GM12878 (cell line): ENCODE data around the gene SYNJ2BP. TPM values are rescaled to one million over a fixed set of nuclear protein-coding genes. Genes with fewer than 3 reads are reported as not detected.

Source experiments
- ATAC-seq: fragments of 200-7000 bp; cut with Tn5 transposase; 3 replicates; pipeline ENCODE4 v1.9.1; 2020; ENCODE audit warnings: mild to moderate bottlenecking, moderate library complexity
- BruUV-seq: library from RNA; stranded (reverse); fragments of 400-500 nt; replicated peaks from 2 replicates; lab custom pipeline; 2021; lab: Mats Ljungman, UMichigan
- CTCF ChIA-PET: fragments of 300-600 bp; sonication (Branson Sonifier 250); formaldehyde crosslinking; extraction: SDS; loops from one replicate; lab custom pipeline; 2021; ENCODE audit warnings: inconsistent platforms; lab: Yijun Ruan, JAX
- POLR2A ChIA-PET: fragments of 350-600 bp; formaldehyde crosslinking; extraction: SDS; loops from one replicate; lab custom pipeline; 2021; ENCODE audit warnings: inconsistent platforms; lab: Charles Lee
- RAD21 ChIA-PET: fragments of 300-600 bp; sonication (Branson Sonifier 250); formaldehyde crosslinking; loops from one replicate; lab custom pipeline; 2023; ENCODE audit warnings: antibody characterized with exemption; ENCODE audit not compliant: unreplicated experiment; lab: Charles Lee
- SMC1A ChIA-PET: fragments of 300-600 bp; sonication (Branson Sonifier 250); formaldehyde crosslinking; loops from one replicate; lab custom pipeline; 2023; ENCODE audit not compliant: unreplicated experiment, uncharacterized antibody; lab: Charles Lee
- DNase-seq: peaks from one replicate; pipeline ENCODE4 v3.0.0-alpha.2; 2011; ENCODE audit warnings: low read depth, low spot score
- FAIRE-seq: peaks from 3 replicates; lab custom pipeline; 2011; peaks lifted over from hg19 to GRCh38; lab: Jason Lieb, UNC
- H2AFZ ChIP-seq: 2 replicates; pipeline ENCODE4 v1.6.0; 2011; ENCODE audit warnings: low read depth, low read length, control low read depth; ENCODE audit not compliant: control insufficient read depth
- H3K27ac ChIP-seq: 2 replicates; pipeline ENCODE4 v1.5.1; 2011; ENCODE audit warnings: control low read depth; ENCODE audit not compliant: control insufficient read depth, insufficient read depth
- H3K27me3 ChIP-seq, 2 experiments: replicated peaks in 1 of 2; 2 replicates each; pipeline versions ENCODE4 v1.6.0 to v1.6.1; 2011; ENCODE audit warnings: low read length in 1 of 2; ENCODE audit not compliant: control insufficient read depth in 2 of 2, insufficient read depth in 2 of 2
- H3K36me3 ChIP-seq, 2 experiments: 2 replicates each; pipeline ENCODE4 v1.5.1; 2011; ENCODE audit warnings: low read length in 1 of 2; ENCODE audit not compliant: control insufficient read depth in 2 of 2, insufficient read depth in 2 of 2
- H3K4me1 ChIP-seq: 2 replicates; pipeline ENCODE4 v1.6.1; 2011; ENCODE audit warnings: mild to moderate bottlenecking, low read length, moderate library complexity, mixed read lengths; ENCODE audit not compliant: control insufficient read depth, insufficient read depth
- H3K4me2 ChIP-seq: 2 replicates; pipeline ENCODE4 v1.6.0; 2011; ENCODE audit warnings: control low read depth; ENCODE audit not compliant: control insufficient read depth, insufficient read depth
- H3K4me3 ChIP-seq: fragments of 200-600 bp; sonication (generic); 2 replicates; pipeline ENCODE4 v1.5.1; 2016
- H3K79me2 ChIP-seq: 2 replicates; pipeline ENCODE4 v1.6.0; 2011; ENCODE audit warnings: low read length; ENCODE audit not compliant: control insufficient read depth, insufficient read depth
- H3K9ac ChIP-seq: 2 replicates; pipeline ENCODE4 v1.8.0; 2011; ENCODE audit warnings: low read length, control low read depth, mixed read lengths; ENCODE audit not compliant: control insufficient read depth, insufficient read depth
- H3K9me3 ChIP-seq: replicated peaks from 3 replicates; pipeline ENCODE4 v1.5.1; 2011; ENCODE audit warnings: mild to moderate bottlenecking, low read length; ENCODE audit not compliant: control insufficient read depth, insufficient read depth
- H4K20me1 ChIP-seq: 2 replicates; pipeline ENCODE4 v1.6.0; 2011; ENCODE audit not compliant: control insufficient read depth, insufficient read depth
- ATF3 ChIP-seq: IDR thresholded peaks from 2 replicates; pipeline ENCODE4 v1.6.1; 2011; ENCODE audit warnings: low read depth, mild to moderate bottlenecking, low read length, moderate library complexity, borderline replicate concordance; ENCODE audit errors: extremely low read depth
- BCL11A ChIP-seq: IDR thresholded peaks from 2 replicates; pipeline ENCODE4 v1.6.1; 2011; ENCODE audit warnings: low read depth, low read length
- E2F8 ChIP-seq: fragments of 450-650 bp; IDR thresholded peaks from 2 replicates; pipeline ENCODE4 v1.6.1; 2018; ENCODE audit warnings: mild to moderate bottlenecking, low read depth, moderate library complexity; ENCODE audit not compliant: partially characterized antibody
- EZH2 ChIP-seq: IDR thresholded peaks from 2 replicates; pipeline ENCODE4 v1.6.1; 2012; ENCODE audit warnings: low read depth, mild to moderate bottlenecking, control low read depth, inconsistent platforms, low read length, borderline replicate concordance; ENCODE audit not compliant: control insufficient read depth
- JUNB ChIP-seq: IDR thresholded peaks from 2 replicates; pipeline ENCODE4 v1.6.1; 2016; ENCODE audit warnings: antibody characterized with exemption, mild to moderate bottlenecking
- KLF5 ChIP-seq: fragments of 450-650 bp; IDR thresholded peaks from 2 replicates; pipeline ENCODE4 v1.6.1; 2014; ENCODE audit warnings: mild to moderate bottlenecking; ENCODE audit not compliant: partially characterized antibody
- NFXL1 ChIP-seq: fragments of 450-650 bp; IDR thresholded peaks from 2 replicates; pipeline ENCODE4 v1.6.1; 2017; ENCODE audit warnings: antibody characterized with exemption, mild to moderate bottlenecking, borderline replicate concordance
- PKNOX1 ChIP-seq: fragments of 450-650 bp; IDR thresholded peaks from 2 replicates; pipeline ENCODE4 v1.6.1; 2016; ENCODE audit warnings: mild to moderate bottlenecking
- SMARCA5 ChIP-seq: fragments of 450-650 bp; IDR thresholded peaks from 2 replicates; pipeline ENCODE4 v1.6.1; 2017; ENCODE audit warnings: mild to moderate bottlenecking
- TAF1 ChIP-seq: IDR thresholded peaks from 2 replicates; pipeline ENCODE4 v1.6.1; 2011; ENCODE audit warnings: mild to moderate bottlenecking, low read depth, low read length, borderline replicate concordance
- TARDBP ChIP-seq: IDR thresholded peaks from 2 replicates; pipeline ENCODE4 v1.6.1; 2016; ENCODE audit warnings: borderline replicate concordance
- TBL1XR1 ChIP-seq: IDR thresholded peaks from 2 replicates; pipeline ENCODE4 v1.6.1; 2012; ENCODE audit warnings: low read depth, low read length, improper control_type of control experiment
- YBX1 ChIP-seq: fragments of 450-650 bp; IDR thresholded peaks from 2 replicates; pipeline ENCODE4 v1.6.1; 2016; ENCODE audit warnings: antibody characterized with exemption
- WGBS: methylation state at CpG from one replicate; pipeline ENCODE4 v1.1.6; 2016; ENCODE audit warnings: low lambda C conversion rate; ENCODE audit not compliant: insufficient replicate concordance, insufficient coverage; ENCODE audit errors: missing lambda C conversion rate; 5-methylcytosine and 5-hydroxymethylcytosine counted together
- in situ Hi-C: fragments of 300-500 bp; cut with MboI; formaldehyde crosslinking; loops from 9 replicates; pipeline ENCODE4 v1.14.3; 2018; ENCODE audit warnings: mixed read lengths
- intact Hi-C: fragments of 100-400 bp; cut with micrococcal nuclease; formaldehyde crosslinking; loops from one replicate; pipeline ENCODE4 v1.14.2; 2022; ENCODE audit not compliant: unreplicated experiment
- polyA plus RNA-seq, 11 experiments: library from polyadenylated mRNA; depleted of rRNA in 4 of 11; unstranded in 6 of 11; stranded (reverse) in 5 of 11; fragments of >200 nt; fragmentation: Nextera tagmentation in 4 of 11; fragmentation: Illumina TruSeq in 1 of 11; extraction: Ambion mirVana in 4 of 11; extraction: Trizol in 1 of 11; gene quantifications; 1 replicate in 1 of 11; 2 replicates in 10 of 11; pipeline versions ENCODE4 v1.2.1 to v1.2.3, GENCODE V29; 2011 to 2016; ENCODE audit warnings: inconsistent platforms in 2 of 11, missing spikeins in 2 of 11, low read depth in 1 of 11
- total RNA-seq, 4 experiments: library from RNA; depleted of rRNA in 3 of 4; stranded (reverse); fragments of >200 nt in 3 of 4; fragmentation: Illumina TruSeq in 1 of 4; extraction: Trizol in 1 of 4; gene quantifications; 2 replicates each; pipeline versions ENCODE4 v1.2.1 to v1.2.3, GENCODE V29; 2013 to 2021
- TF ChIP-seq, protein P1 (sequence below): fragments of 450-650 bp; formaldehyde crosslinking; IDR thresholded peaks from 2 replicates; pipeline ENCODE4 v1.4.0; 2020; ENCODE audit warnings: mild to moderate bottlenecking, moderate library complexity

SYNJ2BP gene
- total and polyA plus RNA-seq, 10 of the 15 experiments (the other 5 are each of a cell fraction or from before 2014, with no cell fraction given): 8.0 to 27.5 (median 17.5) TPM

DNA sequence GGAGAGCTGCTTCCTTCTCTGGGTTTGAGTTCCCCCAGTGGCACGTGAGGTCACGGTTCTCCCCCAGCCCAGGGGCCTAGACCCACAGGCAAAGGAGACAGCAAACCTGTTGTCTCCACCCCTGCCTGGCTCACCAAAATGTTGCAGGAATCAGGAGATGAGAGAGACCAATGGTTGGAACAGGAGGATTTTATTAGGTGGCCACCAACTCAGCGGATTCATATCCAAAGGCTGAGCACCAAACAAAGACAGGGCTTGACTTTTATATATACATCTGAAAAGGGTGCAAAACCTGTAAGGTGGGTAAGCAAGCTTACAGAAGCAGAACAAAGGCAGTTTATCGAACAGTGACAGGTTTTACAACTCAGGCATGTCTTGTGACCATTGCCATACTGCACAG lies 25.9 kb upstream of the SYNJ2BP start:
- Histone ChIP-seq H3K9ac (no peak overlapping the region), H3K36me3 (no peaks in the 10 kb centered on the region), H3K79me2 (no peaks in the 10 kb centered on the region), H2AFZ (no peak overlapping the region), H3K4me2 (no peak overlapping the region), H3K27ac (no peak overlapping the region), H3K4me3 (no peak overlapping the region), H3K27me3 (no peaks in the 10 kb centered on the region), H3K4me1 (no peaks in the 10 kb centered on the region; the same call in 1 of the 2 replicates), H4K20me1 (no peaks in the 10 kb centered on the region), H3K9me3 (peaks cover 10% of the 10 kb centered on the region; the same call in 2 of the 3 replicates)
- intact Hi-C loops: no loop called here
- BruUV-seq: no TSS peak
- FAIRE-seq (no peak), ATAC-seq (no peak), DNase-seq (no peak)
- RAD21 ChIA-PET: no interaction called here
- no peak for TF ChIP-seq TARDBP
- no peak for TF ChIP-seq YBX1
- TF ChIP-seq TAF1: no peak
- TF ChIP-seq, protein P1, sequence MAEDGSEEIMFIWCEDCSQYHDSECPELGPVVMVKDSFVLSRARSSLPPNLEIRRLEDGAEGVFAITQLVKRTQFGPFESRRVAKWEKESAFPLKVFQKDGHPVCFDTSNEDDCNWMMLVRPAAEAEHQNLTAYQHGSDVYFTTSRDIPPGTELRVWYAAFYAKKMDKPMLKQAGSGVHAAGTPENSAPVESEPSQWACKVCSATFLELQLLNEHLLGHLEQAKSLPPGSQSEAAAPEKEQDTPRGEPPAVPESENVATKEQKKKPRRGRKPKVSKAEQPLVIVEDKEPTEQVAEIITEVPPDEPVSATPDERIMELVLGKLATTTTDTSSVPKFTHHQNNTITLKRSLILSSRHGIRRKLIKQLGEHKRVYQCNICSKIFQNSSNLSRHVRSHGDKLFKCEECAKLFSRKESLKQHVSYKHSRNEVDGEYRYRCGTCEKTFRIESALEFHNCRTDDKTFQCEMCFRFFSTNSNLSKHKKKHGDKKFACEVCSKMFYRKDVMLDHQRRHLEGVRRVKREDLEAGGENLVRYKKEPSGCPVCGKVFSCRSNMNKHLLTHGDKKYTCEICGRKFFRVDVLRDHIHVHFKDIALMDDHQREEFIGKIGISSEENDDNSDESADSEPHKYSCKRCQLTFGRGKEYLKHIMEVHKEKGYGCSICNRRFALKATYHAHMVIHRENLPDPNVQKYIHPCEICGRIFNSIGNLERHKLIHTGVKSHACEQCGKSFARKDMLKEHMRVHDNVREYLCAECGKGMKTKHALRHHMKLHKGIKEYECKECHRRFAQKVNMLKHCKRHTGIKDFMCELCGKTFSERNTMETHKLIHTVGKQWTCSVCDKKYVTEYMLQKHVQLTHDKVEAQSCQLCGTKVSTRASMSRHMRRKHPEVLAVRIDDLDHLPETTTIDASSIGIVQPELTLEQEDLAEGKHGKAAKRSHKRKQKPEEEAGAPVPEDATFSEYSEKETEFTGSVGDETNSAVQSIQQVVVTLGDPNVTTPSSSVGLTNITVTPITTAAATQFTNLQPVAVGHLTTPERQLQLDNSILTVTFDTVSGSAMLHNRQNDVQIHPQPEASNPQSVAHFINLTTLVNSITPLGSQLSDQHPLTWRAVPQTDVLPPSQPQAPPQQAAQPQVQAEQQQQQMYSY: no peak
- TF ChIP-seq TBL1XR1: no peak
- no peak for TF ChIP-seq ATF3
- TF ChIP-seq PKNOX1: no peak
- TF ChIP-seq JUNB: no peak
- TF ChIP-seq KLF5: no peak
- TF ChIP-seq SMARCA5: no peak
- no peak for TF ChIP-seq BCL11A
- TF ChIP-seq EZH2: no peak
- no peak for TF ChIP-seq NFXL1
- TF ChIP-seq E2F8: no peak
- WGBS: 21% methylated on average over 4 of the region's 4 CpGs
- CTCF ChIA-PET: no interaction called here
- SMC1A ChIA-PET: no interaction called here
- in situ Hi-C loops: no loop called here
- POLR2A ChIA-PET: no interaction called here
